PC-3 (cell line): Measurements from ENCODE around the gene BPI. TPM values are rescaled to one million over a fixed set of nuclear protein-coding genes. Genes with fewer than 3 reads are reported as not detected.
"Not testable (repeated sequence)": the region's sequence is repeated elsewhere in the genome, so short reads cannot be mapped to it uniquely, and the experiment has no call there.

ENCODE experiments used
- ATAC-seq: fragments of 200-7000 bp; cut with Tn5 transposase; 2 replicates; pipeline ENCODE4 v1.9.1; 2020; ENCODE audit warnings: mild to moderate bottlenecking, moderate library complexity
- BruUV-seq: library from RNA; stranded (reverse); fragments of 400-500 nt; replicated peaks from 2 replicates; lab custom pipeline; 2021; lab: Mats Ljungman, UMichigan
- CTCF ChIA-PET: fragments of 300-600 bp; sonication (Branson Sonifier 250); formaldehyde crosslinking; loops from one replicate; lab custom pipeline; 2022; ENCODE audit warnings: antibody characterized with exemption; lab: Charles Lee
- POLR2A ChIA-PET: fragments of 300-600 bp; sonication (Branson Sonifier 250); formaldehyde crosslinking; loops from one replicate; lab custom pipeline; 2022; ENCODE audit warnings: antibody characterized with exemption; ENCODE audit not compliant: unreplicated experiment; lab: Charles Lee
- DNase-seq: peaks from one replicate; pipeline ENCODE4 v3.0.0-alpha.2; 2015
- H2AFZ ChIP-seq: fragments of 300-600 bp; sonication (generic); 2 replicates; pipeline ENCODE4 v1.6.0; 2016; ENCODE audit warnings: antibody characterized with exemption, low read length
- H3F3A ChIP-seq: fragments of 300-600 bp; sonication (generic); one replicate; pipeline ENCODE4 v1.6.0; 2017; ENCODE audit warnings: antibody characterized with exemption, low read length, control low read depth, mild to moderate bottlenecking; ENCODE audit not compliant: unreplicated experiment
- H3K27ac ChIP-seq: fragments of 300-600 bp; sonication (generic); 2 replicates; pipeline ENCODE4 v1.5.1; 2016; ENCODE audit warnings: mild to moderate bottlenecking, low read length
- H3K27me3 ChIP-seq: fragments of 300-600 bp; sonication (generic); 2 replicates; pipeline ENCODE4 v1.6.1; 2016; ENCODE audit warnings: low read length, mixed read lengths
- H3K36me3 ChIP-seq: fragments of 300-600 bp; sonication (generic); 2 replicates; pipeline ENCODE4 v1.6.1; 2016; ENCODE audit warnings: low read depth, mixed run types, low read length, mixed read lengths
- H3K4me1 ChIP-seq: fragments of 300-600 bp; sonication (generic); 2 replicates; pipeline ENCODE4 v1.5.1; 2016; ENCODE audit warnings: low read length; ENCODE audit not compliant: insufficient read depth
- H3K4me2 ChIP-seq: fragments of 300-600 bp; sonication (generic); 2 replicates; pipeline ENCODE4 v1.6.0; 2016; ENCODE audit warnings: low read length
- H3K4me3 ChIP-seq: fragments of 300-600 bp; sonication (generic); 2 replicates; pipeline ENCODE4 v1.5.1; 2016; ENCODE audit warnings: mild to moderate bottlenecking, low read length, mixed read lengths
- H3K79me2 ChIP-seq: fragments of 300-600 bp; sonication (generic); 2 replicates; pipeline ENCODE4 v1.6.1; 2017; ENCODE audit warnings: low read length, mixed read lengths
- H3K9ac ChIP-seq: fragments of 300-600 bp; sonication (generic); 2 replicates; pipeline ENCODE4 v1.6.0; 2016; ENCODE audit warnings: mild to moderate bottlenecking, low read length
- H3K9me2 ChIP-seq: fragments of 300-600 bp; sonication (generic); replicated peaks from 2 replicates; pipeline ENCODE4 v1.6.1; 2016; ENCODE audit warnings: mixed run types, low read length, mixed read lengths
- H3K9me3 ChIP-seq: fragments of 300-600 bp; sonication (generic); 2 replicates; pipeline ENCODE4 v1.6.1; 2016; ENCODE audit warnings: low read length, mixed read lengths
- H4K20me1 ChIP-seq: fragments of 300-600 bp; sonication (generic); 2 replicates; pipeline ENCODE4 v1.6.1; 2016; ENCODE audit warnings: low read length, mixed read lengths
- CTCF ChIP-seq: fragments of 300-600 bp; sonication (generic); conservative IDR thresholded peaks from 2 replicates; pipeline ENCODE4 v1.5.1; 2017; ENCODE audit warnings: antibody characterized with exemption, low read depth, mild to moderate bottlenecking, low read length
- EZH2 ChIP-seq: fragments of 300-600 bp; sonication (generic); IDR thresholded peaks from one replicate; pipeline ENCODE4 v1.6.1; 2017; ENCODE audit warnings: antibody characterized with exemption, mild to moderate bottlenecking, low read length; ENCODE audit not compliant: unreplicated experiment
- intact Hi-C: fragments of 100-400 bp; cut with micrococcal nuclease; formaldehyde crosslinking; loops from 2 replicates; pipeline ENCODE4 v1.9.0; 2023
- total RNA-seq: library from RNA; depleted of rRNA; stranded (reverse); fragments of >200 nt; gene quantifications from 2 replicates; pipeline ENCODE4 v1.2.3, GENCODE V29; 2014

The BPI gene
- total RNA-seq, 1 experiment from 2014 or later = not detected

- no peak overlapping the region for H2AFZ ChIP-seq
- no peak overlapping the region for H3K27ac ChIP-seq
- no peak overlapping the region for H3K4me3 ChIP-seq
- no peaks in the 10 kb centered on the region for H3F3A ChIP-seq
- peaks cover 4% of the 10 kb centered on the region; the same call in 1 of the 2 replicates for H3K9me3 ChIP-seq
- DNase-seq (peak; percentile 52), ATAC-seq (peak; percentile 24; the same call in 1 of the 2 replicates)
- H3K79me2 ChIP-seq = no peaks in the 10 kb centered on the region
- H4K20me1 ChIP-seq = no peaks in the 10 kb centered on the region
- H3K9me2 ChIP-seq = no peaks in the 10 kb centered on the region
- intact Hi-C loops = no loop called here
- H3K27me3 ChIP-seq = no peaks in the 10 kb centered on the region
- no peaks in the 10 kb centered on the region for H3K36me3 ChIP-seq
- ChIA-PET CTCF (interaction anchor here (0.5 kb wide), 1 partner anchor 19 kb away, joined by 4 read pairs; no protein-coding TSS in a partner anchor), POLR2A (no interaction called here)
- no TSS peak for BruUV-seq
- H3K9ac ChIP-seq = no peak overlapping the region
- no peaks in the 10 kb centered on the region for H3K4me1 ChIP-seq
- no peak for TF ChIP-seq EZH2
- peak; percentile 72 for TF ChIP-seq CTCF
- no peak overlapping the region for H3K4me2 ChIP-seq
Observed at GRCh38 chr20:38337561-38338140, 33.7 kb downstream of the BPI start.

GRCh38 chr20:38338849-38339520, 35.0 kb downstream of the BPI start:
- TF ChIP-seq EZH2 (no peak), CTCF (peak; percentile 57)
- peaks cover 4% of the 10 kb centered on the region; the same call in 1 of the 2 replicates for H3K9me3 ChIP-seq
- BruUV-seq = no TSS peak
- no peaks in the 10 kb centered on the region for H3K9me2 ChIP-seq
- H3K4me3 ChIP-seq = no peak overlapping the region
- no peak overlapping the region for H2AFZ ChIP-seq
- H3K27ac ChIP-seq = no peak overlapping the region
- DNase-seq = peak; percentile 59
- no peak overlapping the region for H3K9ac ChIP-seq
- H3K27me3 ChIP-seq = no peaks in the 10 kb centered on the region
- no peaks in the 10 kb centered on the region for H3K36me3 ChIP-seq
- peak; percentile 55; the same call in 1 of the 2 replicates for ATAC-seq
- POLR2A ChIA-PET = no interaction called here
- no peaks in the 10 kb centered on the region for H4K20me1 ChIP-seq
- H3F3A ChIP-seq = no peaks in the 10 kb centered on the region
- H3K79me2 ChIP-seq = no peaks in the 10 kb centered on the region
- no peak overlapping the region for H3K4me2 ChIP-seq
- CTCF ChIA-PET = interaction anchor here (1.5 kb wide), 1 partner anchor 70 kb away, joined by 9 read pairs; no protein-coding TSS in a partner anchor
- H3K4me1 ChIP-seq = no peaks in the 10 kb centered on the region
- intact Hi-C loops = loop anchor here (1.0 kb wide), 1 partner anchor 69 kb away; no protein-coding TSS in a partner anchor

GRCh38 chr20:38339521-38339896, 35.6 kb downstream of the BPI start:
- intact Hi-C loops = loop anchor here (1.0 kb wide), 1 partner anchor 69 kb away; no protein-coding TSS in a partner anchor
- CTCF ChIA-PET = interaction anchor here (1.5 kb wide), 1 partner anchor 69 kb away, joined by 9 read pairs; no protein-coding TSS in a partner anchor
- not testable (repeated sequence) for H2AFZ ChIP-seq

More at GRCh38 chr20:38339521-38339896, 35.6 kb downstream of the BPI start:
- H3K4me1 ChIP-seq, H3K36me3 ChIP-seq, H3K27me3 ChIP-seq, BruUV-seq, DNase-seq, H3K4me3 ChIP-seq, H3K79me2 ChIP-seq, ATAC-seq, H3K9ac ChIP-seq, H3K4me2 ChIP-seq, H3K9me3 ChIP-seq, POLR2A ChIA-PET, H4K20me1 ChIP-seq, H3F3A ChIP-seq, H3K27ac ChIP-seq, H3K9me2 ChIP-seq: not testable (repeated sequence)
